H1 (cell line): Measurements from ENCODE around the gene SMIM41. TPM values are rescaled to one million over a fixed set of nuclear protein-coding genes. Genes with fewer than 3 reads are reported as not detected.

Experiments
- BCL11A ChIP-seq, 2 experiments: IDR thresholded peaks; one replicate each; pipeline ENCODE4 v1.6.1; 2011; ENCODE audit warnings: low read depth in 2 of 2, low read length in 2 of 2, mild to moderate bottlenecking in 2 of 2
- E2F6 ChIP-seq: IDR thresholded peaks from 2 replicates; pipeline ENCODE4 v1.6.1; 2012; ENCODE audit warnings: inconsistent platforms
- KDM4A ChIP-seq: IDR thresholded peaks from one replicate; pipeline ENCODE4 v1.7.1; 2012; ENCODE audit warnings: low read depth, mild to moderate bottlenecking, moderate library complexity, low read length, inconsistent platforms; ENCODE audit not compliant: severe bottlenecking
- KDM5A ChIP-seq: fragments of 200-600 bp; IDR thresholded peaks from 2 replicates; pipeline ENCODE4 v1.7.1; 2012; ENCODE audit warnings: mild to moderate bottlenecking, low read length, inconsistent platforms, mixed read lengths
- MAFK ChIP-seq: IDR thresholded peaks from 2 replicates; pipeline ENCODE4 v1.6.1; 2012; ENCODE audit warnings: low read depth, mild to moderate bottlenecking, improper control_type of control experiment, low read length
- SIN3A ChIP-seq, 2 experiments: IDR thresholded peaks in 1 of 2; conservative IDR thresholded peaks in 1 of 2; 2 replicates each; pipeline ENCODE4 v1.6.1; 2011 to 2012; ENCODE audit warnings: low read length in 2 of 2, improper control_type of control experiment in 1 of 2, low read depth in 1 of 2, mild to moderate bottlenecking in 1 of 2
- USF2 ChIP-seq: IDR thresholded peaks from 2 replicates; pipeline ENCODE4 v1.6.1; 2011; ENCODE audit warnings: low read length, improper control_type of control experiment
- polyA plus RNA-seq, 7 experiments: library from polyadenylated mRNA; depleted of rRNA in 3 of 7; stranded (reverse) in 5 of 7; unstranded in 2 of 7; fragments of >200 nt in 5 of 7; fragments of 200-250 nt in 2 of 7; gene quantifications; 1 replicate in 5 of 7; 2 replicates in 1 of 7; 4 replicates in 1 of 7; pipeline versions ENCODE4 v1.2.1 to v1.2.3, GENCODE V29; 2011 to 2013; ENCODE audit warnings: missing spikeins in 2 of 7, mixed read lengths in 2 of 7
- total RNA-seq: library from RNA; stranded (reverse); fragmentation: NEBNext Ultra II Directional; extraction: Animal tissue kit (Norgen Biotek cat#: 25700); gene quantifications from 2 replicates; pipeline ENCODE4 v1.2.1, GENCODE V29; 2021

SMIM41 gene
- total and polyA plus RNA-seq, 2 of the 8 experiments (the other 6 are each of a cell fraction or from before 2014, with no cell fraction given), result 0.28 to 0.98 TPM

- TF ChIP-seq KDM4A, result no peak
- TF ChIP-seq MAFK, result no peak
- TF ChIP-seq SIN3A (conservative IDR thresholded peaks at IDR 0.05 in 1 of 2, IDR thresholded peaks at IDR 0.05 in 1 of 2; ENCODE audit: low read depth in 1 of 2, low read length in 2 of 2), result no peak
- no peak for TF ChIP-seq BCL11A (IDR thresholded peaks at IDR 0.05; ENCODE audit: low read depth in 2 of 2, low read length in 2 of 2)
- TF ChIP-seq E2F6, result no peak
- no peak for TF ChIP-seq USF2
- TF ChIP-seq KDM5A, result no peak
Observed at GRCh38 chr12:52044292-52044983, 35.1 kb upstream of the SMIM41 start (continued).
